HepG2 (cell line): ENCODE results near the gene PSD4. TPM values are rescaled to one million over a fixed set of nuclear protein-coding genes. Genes with fewer than 3 reads are reported as not detected.

Experiments used
- ATF2 ChIP-seq: sonication (generic); formaldehyde crosslinking; IDR thresholded peaks from 2 replicates; pipeline ENCODE4 v1.4.0; 2020; ENCODE audit warnings: missing genetic modification reagents
- ATF7 ChIP-seq, 2 experiments: fragments of 450-650 bp in 1 of 2; sonication (generic) in 1 of 2; formaldehyde crosslinking in 1 of 2; IDR thresholded peaks; 2 replicates each; pipeline versions ENCODE4 v1.4.0 to v1.6.1; 2016 to 2020; ENCODE audit warnings: antibody characterized with exemption in 1 of 2, mild to moderate bottlenecking in 1 of 2, missing genetic modification reagents in 1 of 2
- FOXK1 ChIP-seq: sonication (generic); formaldehyde crosslinking; IDR thresholded peaks from 2 replicates; pipeline ENCODE4 v1.4.0; 2020; ENCODE audit warnings: low read depth, missing genetic modification reagents, borderline replicate concordance
- GPBP1L1 ChIP-seq: sonication (generic); formaldehyde crosslinking; IDR thresholded peaks from 2 replicates; pipeline ENCODE4 v1.5.0; 2020; ENCODE audit warnings: mild to moderate bottlenecking, missing genetic modification reagents
- HOMEZ ChIP-seq: IDR thresholded peaks from 2 replicates; pipeline ENCODE4 v1.6.1; 2016; ENCODE audit warnings: low read depth
- KLF15 ChIP-seq: sonication (generic); formaldehyde crosslinking; IDR thresholded peaks from 2 replicates; pipeline ENCODE4 v1.8.1; 2023; ENCODE audit warnings: borderline replicate concordance, mild to moderate bottlenecking, inconsistent platforms, missing genetic modification reagents, mixed read lengths
- MNT ChIP-seq: fragments of 450-650 bp; IDR thresholded peaks from 2 replicates; pipeline ENCODE4 v1.6.1; 2016
- MTF1 ChIP-seq: sonication (generic); formaldehyde crosslinking; IDR thresholded peaks from 2 replicates; pipeline ENCODE4 v1.5.0; 2020; ENCODE audit warnings: missing genetic modification reagents
- NFRKB ChIP-seq: fragments of 450-650 bp; IDR thresholded peaks from 2 replicates; pipeline ENCODE4 v1.6.1; 2017
- SSRP1 ChIP-seq: IDR thresholded peaks from 2 replicates; pipeline ENCODE4 v1.6.1; 2016; ENCODE audit warnings: control low read depth
- TARDBP ChIP-seq: sonication (generic); formaldehyde crosslinking; IDR thresholded peaks from 2 replicates; pipeline ENCODE4 v1.8.0; 2022; ENCODE audit warnings: mild to moderate bottlenecking, missing genetic modification reagents
- TFE3 ChIP-seq: IDR thresholded peaks from 2 replicates; pipeline ENCODE4 v1.6.1; 2016
- ZBTB3 ChIP-seq: sonication (generic); formaldehyde crosslinking; IDR thresholded peaks from 2 replicates; pipeline ENCODE4 v1.4.0; 2020; ENCODE audit warnings: low read depth, mild to moderate bottlenecking, moderate library complexity, missing genetic modification reagents, borderline replicate concordance
- ZMAT3 ChIP-seq: sonication (generic); formaldehyde crosslinking; conservative IDR thresholded peaks from 2 replicates; pipeline ENCODE4 v1.7.0; 2021; ENCODE audit warnings: missing genetic modification reagents
- ZNF3 ChIP-seq: IDR thresholded peaks from 2 replicates; pipeline ENCODE4 v1.7.0; 2017; ENCODE audit warnings: inconsistent platforms
- ZNF644 ChIP-seq: IDR thresholded peaks from 2 replicates; pipeline ENCODE4 v1.6.1; 2016; ENCODE audit warnings: low read depth
- ZNF766 ChIP-seq: sonication (generic); formaldehyde crosslinking; IDR thresholded peaks from 2 replicates; pipeline ENCODE4 v1.5.0; 2020; ENCODE audit warnings: missing genetic modification reagents, borderline replicate concordance
- ZNF775 ChIP-seq: sonication (generic); formaldehyde crosslinking; IDR thresholded peaks from 2 replicates; pipeline ENCODE4 v1.4.0; 2020; ENCODE audit warnings: missing genetic modification reagents, mild to moderate bottlenecking, moderate library complexity, borderline replicate concordance
- ZSCAN30 ChIP-seq: sonication (generic); formaldehyde crosslinking; IDR thresholded peaks from 2 replicates; pipeline ENCODE4 v1.5.0; 2020; ENCODE audit warnings: mild to moderate bottlenecking, missing genetic modification reagents
- ZXDC ChIP-seq: sonication (generic); formaldehyde crosslinking; IDR thresholded peaks from 2 replicates; pipeline ENCODE4 v1.5.0; 2020; ENCODE audit warnings: mild to moderate bottlenecking, missing genetic modification reagents
- polyA plus RNA-seq, 8 experiments: library from polyadenylated mRNA; depleted of rRNA in 3 of 8; stranded (reverse) in 7 of 8; unstranded in 1 of 8; fragments of >200 nt; fragmentation: Illumina TruSeq in 4 of 8; extraction: Trizol in 4 of 8; gene quantifications; 2 replicates each; pipeline versions ENCODE4 v1.2.1 to v1.2.3, GENCODE V29; 2011 to 2016; ENCODE audit warnings: low read depth in 4 of 8, missing spikeins in 1 of 8, mixed read lengths in 1 of 8; ENCODE audit not compliant: insufficient read depth in 1 of 8
- total RNA-seq, 5 experiments: library from RNA; depleted of rRNA; stranded (reverse); fragments of >200 nt; fragmentation: Illumina TruSeq; extraction: Trizol; gene quantifications; 2 replicates each; pipeline ENCODE4 v1.2.3, GENCODE V29; 2016; ENCODE audit warnings: low read depth in 1 of 5

The PSD4 gene
- total and polyA plus RNA-seq, 2 of the 13 experiments (the other 11 are each of a cell fraction or from before 2014, with no cell fraction given) = 5.8 to 9.4 TPM

GRCh38 chr2:113203901-113204519 lies 30.2 kb downstream of the PSD4 start (continued):
- TF ChIP-seq ZXDC (CRISPR knock-in tag) = no peak; the same call in 1 of the 2 replicates
- TF ChIP-seq GPBP1L1 (CRISPR knock-in tag) = no peak
- no peak for TF ChIP-seq KLF15 (CRISPR knock-in tag)
- TF ChIP-seq ZNF644 (CRISPR knock-in tag) = no peak
- no peak; the same call in 1 of the 2 replicates for TF ChIP-seq SSRP1 (CRISPR knock-in tag)
- TF ChIP-seq ZBTB3 (CRISPR knock-in tag) = no peak
- TF ChIP-seq HOMEZ (CRISPR knock-in tag) = peak; percentile 42; the same call in 1 of the 2 replicates
- no peak for TF ChIP-seq ZNF3 (CRISPR knock-in tag)
- TF ChIP-seq ZSCAN30 (CRISPR knock-in tag) = no peak
- TF ChIP-seq ATF7 (IDR thresholded peaks at IDR 0.05) = no peak
- no peak for TF ChIP-seq ATF7 (CRISPR knock-in tag; IDR thresholded peaks at IDR 0.05)
- TF ChIP-seq ATF2 (CRISPR knock-in tag) = 0 out of 2 replicates have a peak, but pooled peaks have one; percentile 56
- TF ChIP-seq MNT = no peak
- TF ChIP-seq FOXK1 (CRISPR knock-in tag) = peak; percentile 42; the same call in 1 of the 2 replicates
- 0 out of 2 replicates have a peak, but pooled peaks have one; percentile 42 for TF ChIP-seq TARDBP (CRISPR knock-in tag)
- peak; percentile 61; the same call in 1 of the 2 replicates for TF ChIP-seq TFE3
- 0 out of 2 replicates have a peak, but pooled peaks have one; percentile 4 for TF ChIP-seq ZNF766 (CRISPR knock-in tag)
- TF ChIP-seq ZMAT3 (CRISPR knock-in tag) = no peak
- TF ChIP-seq NFRKB = no peak
- 0 out of 2 replicates have a peak, but pooled peaks have one; percentile 40 for TF ChIP-seq ZNF775 (CRISPR knock-in tag)
- no peak for TF ChIP-seq MTF1 (CRISPR knock-in tag)
